Middle frontal gyrus (tissue), 1 donor: Measurements from ENCODE around the gene PDS5A.
"Not testable (repeated sequence)": the region's sequence is repeated elsewhere in the genome, so short reads cannot be mapped to it uniquely, and the experiment has no call there.

Experiments
- DNase-seq: peaks from one replicate; pipeline ENCODE4 v3.0.0-alpha.2; 2015; ENCODE audit warnings: low spot score; ENCODE audit errors: extremely low spot score

Gene PDS5A

DNA sequence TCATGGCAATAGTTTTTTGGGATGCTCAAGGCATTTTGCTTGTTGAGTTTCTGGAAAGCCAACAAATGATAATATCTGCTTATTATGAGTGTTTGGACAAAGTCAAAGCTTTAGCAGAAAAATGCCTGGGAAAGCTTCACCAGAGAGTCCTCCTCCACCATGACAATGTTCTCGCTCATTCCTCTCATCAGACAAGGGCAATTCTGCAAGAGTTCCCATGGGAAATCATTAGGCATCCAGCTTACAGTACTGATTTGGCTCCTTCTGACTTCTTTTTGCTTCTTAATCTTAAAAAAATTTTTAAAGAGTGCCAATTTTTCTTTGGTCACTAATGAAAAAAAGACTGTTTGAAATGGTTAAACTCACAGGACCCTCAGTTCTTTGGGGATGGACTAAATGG lies 143.4 kb downstream of the PDS5A start:
- DNase-seq: no peak

DNA sequence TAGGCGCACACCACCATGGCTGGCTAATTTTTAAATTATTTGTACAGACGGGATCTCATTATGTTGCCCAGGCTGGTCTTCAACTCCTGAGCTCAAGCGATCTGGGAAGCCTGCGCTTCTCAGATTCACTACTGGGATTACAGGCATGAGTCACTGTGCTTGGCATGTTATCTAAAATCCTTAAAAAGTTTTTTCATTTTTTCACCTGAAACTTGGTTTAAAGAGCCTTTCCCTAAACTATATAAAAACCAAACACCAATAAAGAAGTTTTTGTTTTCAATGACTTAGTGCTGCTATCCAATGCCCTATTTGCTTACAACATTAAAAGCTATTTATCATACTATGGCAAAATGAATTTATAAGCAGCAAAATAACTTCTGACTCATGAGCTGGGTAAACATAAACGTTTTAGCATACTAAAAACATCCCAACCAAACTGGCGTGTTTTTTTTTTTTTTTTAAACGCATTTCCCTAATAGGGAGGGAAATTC lies 151.9 kb downstream of the PDS5A start:
- no peak for DNase-seq

DNA sequence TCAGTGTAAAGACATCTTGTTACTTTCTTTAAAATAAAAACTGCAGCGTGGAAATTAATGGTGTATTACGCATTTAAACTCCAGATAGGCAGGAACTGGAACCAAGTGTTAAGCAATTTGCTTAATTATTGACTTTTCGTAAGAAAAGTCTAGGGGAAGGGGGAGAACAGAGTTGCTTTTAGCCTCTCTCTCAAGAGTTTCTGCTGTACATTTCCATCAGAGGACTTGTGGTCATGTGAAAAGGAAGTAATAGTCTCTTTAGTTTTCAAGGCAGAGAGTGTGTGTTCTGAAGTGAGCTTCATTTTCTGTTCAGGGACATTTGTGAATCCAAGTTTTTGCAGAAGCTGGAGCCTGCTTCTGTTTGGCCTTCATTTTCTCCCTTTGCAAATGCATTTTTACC lies 152.6 kb downstream of the PDS5A start:
- DNase-seq: no peak

DNA sequence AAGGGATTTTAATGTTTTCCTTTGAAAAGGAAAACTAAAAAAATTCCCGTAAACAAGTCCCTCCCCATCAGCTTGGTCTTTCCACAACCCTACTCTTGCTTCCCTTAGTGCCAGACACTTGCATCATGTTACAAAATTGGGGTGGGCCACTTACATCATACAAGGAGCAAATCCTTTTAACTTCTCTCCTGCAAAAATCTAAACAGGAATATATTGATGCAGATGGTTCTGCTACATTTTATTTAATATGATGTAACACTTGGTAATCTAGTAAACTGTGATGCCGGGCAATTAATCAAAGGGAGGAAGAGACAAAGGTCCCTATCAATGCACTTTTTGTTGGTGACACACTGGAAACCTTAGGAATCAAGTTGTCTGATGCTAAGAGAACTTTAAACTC lies 154.5 kb downstream of the PDS5A start:
- no peak for DNase-seq

DNA sequence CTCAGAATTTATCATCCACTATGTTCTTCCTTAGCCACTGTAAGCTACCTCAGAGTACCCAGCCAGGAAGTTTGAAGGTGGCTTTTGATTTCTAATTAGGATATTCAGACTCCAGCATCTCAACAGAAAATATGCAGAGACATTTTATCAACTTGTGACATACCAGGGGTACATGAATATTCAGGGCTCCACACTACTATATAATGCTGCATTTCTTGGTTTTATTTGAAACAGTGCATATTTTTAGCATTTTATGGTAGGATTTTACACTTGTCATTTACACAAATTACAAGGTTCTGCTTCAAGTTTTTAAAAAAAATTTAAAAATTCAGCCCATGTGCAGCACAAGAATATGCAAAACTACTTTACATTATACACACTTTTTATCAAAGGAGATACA lies 155.0 kb downstream of the PDS5A start:
- no peak for DNase-seq

DNA sequence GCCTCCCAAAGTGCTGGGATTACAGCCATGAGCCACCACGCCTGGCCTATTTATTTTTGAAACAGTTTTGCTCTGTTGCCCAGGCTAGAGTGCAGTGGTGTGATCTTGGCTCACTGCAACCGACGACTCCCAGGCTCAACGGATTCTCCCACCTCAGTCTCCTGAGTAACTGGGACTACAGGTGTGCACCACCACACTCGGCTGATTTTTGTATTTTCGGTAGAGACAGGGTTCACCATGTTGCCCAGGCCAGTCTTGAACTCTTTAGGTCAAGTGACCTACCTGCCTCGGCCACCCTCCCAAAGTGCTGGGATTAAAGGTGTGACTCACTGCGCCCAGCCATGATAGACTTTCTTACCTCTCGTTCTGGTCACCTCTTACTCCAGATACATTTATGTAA lies 155.8 kb downstream of the PDS5A start:
- DNase-seq: no peak

DNA sequence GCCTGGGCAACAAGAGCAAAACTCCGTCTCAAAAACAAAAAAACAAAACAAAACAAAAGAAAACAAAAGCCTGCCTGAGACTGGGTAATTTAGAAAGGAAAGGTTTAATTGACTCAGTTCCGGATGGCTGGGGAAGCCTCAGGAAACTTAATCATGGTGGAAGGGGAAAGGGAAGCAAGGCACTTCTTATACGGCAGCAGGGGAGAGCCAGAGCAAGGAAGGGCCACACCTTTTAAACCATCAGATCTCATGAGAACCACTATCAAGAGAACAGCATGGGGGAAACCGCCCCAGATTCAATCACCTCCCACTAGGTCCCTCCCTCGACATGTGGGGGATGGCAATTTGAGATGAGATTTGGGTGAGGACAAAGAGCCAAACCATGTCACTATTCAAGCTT lies 157.5 kb downstream of the PDS5A start:
- DNase-seq: no peak

DNA sequence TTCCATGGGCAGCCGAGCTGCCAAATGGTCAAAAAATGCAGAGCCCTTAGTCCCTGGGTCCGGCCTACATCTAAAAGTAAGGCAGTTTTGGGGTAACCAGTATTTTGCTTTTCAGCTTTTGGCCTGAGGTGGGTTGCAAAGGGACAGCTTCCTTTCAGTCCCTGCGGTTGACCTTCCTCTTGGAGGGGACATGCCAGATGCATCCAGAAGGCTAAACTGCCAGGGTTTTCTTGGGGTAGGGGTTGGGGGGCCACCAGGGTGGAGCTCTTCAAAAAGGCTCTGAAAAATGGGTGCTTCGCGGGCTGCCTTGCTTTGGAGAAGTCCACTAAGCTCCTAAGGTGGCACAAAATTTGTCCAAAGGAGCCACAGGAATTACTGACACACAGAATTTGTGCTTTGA lies 159.1 kb downstream of the PDS5A start:
- DNase-seq: no peak

DNA sequence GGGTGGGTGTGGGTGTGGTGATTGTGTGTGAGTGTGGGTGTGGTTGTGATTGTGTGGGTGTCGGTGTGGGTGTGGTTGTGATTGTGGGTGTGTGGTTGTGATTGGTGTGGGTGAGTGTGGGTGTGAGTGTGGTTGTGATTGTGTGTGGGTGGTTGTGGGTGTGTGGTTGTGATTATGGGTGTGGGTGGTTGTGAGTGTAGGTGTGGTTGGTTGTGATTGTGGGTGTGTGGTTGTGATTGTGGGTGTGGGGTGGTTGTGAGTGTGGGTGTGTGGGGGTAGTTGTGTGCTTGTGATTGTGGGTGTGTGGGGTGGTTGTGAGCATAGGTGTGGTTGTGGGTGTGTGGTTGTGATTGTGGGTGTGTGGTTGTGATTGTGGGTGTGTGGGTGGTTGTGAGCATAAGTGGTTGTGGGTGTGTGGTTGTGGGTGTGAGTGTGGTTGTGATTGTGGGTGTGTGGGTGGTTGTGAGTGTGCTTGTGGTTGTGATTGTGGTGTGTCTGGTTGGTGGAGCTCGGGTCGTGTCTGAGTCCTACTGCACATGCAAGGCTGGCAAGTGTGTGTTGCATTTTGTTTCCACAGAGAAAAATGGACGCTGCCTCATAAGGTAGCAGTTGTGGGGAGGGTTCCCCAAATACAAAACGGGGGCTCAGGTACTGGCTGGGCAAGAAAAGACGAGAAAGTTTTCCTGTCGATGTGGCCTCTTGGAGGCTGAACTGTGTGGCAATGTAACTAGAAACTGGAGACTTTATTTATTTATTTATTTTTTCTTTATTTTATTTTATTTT lies 163.1 kb downstream of the PDS5A start:
- no peak for DNase-seq

DNA sequence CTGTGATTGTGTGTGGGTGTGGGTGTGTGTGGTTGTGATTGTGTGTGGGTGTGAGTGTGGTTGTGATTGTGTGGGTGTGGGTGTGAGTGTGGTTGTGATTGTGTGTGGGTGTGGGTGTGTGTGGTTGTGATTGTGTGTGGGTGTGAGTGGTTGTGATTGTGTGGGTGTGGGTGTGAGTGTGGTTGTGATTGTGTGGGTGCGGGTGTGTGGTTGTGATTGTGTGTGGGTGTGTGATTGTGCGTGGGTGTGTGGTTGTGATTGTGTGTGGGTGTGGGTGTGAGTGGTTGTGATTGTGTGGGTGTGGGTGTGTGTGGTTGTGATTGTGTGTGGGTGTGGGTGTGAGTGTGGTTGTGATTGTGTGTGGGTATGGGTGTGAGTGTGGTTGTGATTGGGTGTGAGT lies 163.9 kb downstream of the PDS5A start:
- not testable (repeated sequence) for DNase-seq

DNA sequence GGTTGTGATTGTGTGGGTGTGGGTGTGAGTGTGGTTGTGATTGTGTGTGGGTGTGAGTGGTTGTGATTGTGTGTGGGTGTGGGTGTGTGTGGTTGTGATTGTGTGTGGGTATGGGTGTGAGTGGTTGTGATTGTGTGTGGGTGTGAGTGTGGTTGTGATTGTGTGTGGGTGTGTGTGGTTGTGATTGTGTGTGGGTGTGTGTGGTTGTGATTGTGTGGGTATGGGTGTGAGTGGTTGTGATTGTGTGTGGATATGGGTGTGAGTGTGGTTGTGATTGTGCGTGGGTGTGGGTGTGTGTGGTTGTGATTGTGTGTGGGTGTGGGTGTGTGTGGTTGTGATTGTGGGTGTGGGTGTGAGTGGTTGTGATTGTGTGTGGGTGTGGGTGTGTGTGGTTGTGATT lies 164.7 kb downstream of the PDS5A start:
- not testable (repeated sequence) for DNase-seq

DNA sequence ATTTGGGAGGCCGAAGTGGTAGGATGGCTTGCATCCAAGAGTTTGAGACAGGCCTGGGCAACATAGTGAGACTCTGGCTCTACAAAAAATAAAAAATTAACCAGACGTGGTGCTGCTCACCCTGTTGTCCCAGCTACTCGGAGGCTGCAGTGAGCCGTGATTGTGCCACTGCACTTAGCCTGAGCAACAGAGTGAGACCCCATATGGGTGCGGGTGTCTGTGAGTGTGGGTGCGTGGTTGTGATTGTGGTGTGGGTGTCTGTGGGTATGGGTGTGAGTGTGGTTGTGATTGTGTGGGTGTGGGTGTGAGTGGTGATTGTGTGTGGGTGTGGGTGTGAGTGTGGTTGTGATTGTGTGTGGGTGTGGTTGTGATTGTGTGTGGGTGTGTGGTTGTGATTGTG lies 165.2 kb downstream of the PDS5A start:
- no peak for DNase-seq

DNA sequence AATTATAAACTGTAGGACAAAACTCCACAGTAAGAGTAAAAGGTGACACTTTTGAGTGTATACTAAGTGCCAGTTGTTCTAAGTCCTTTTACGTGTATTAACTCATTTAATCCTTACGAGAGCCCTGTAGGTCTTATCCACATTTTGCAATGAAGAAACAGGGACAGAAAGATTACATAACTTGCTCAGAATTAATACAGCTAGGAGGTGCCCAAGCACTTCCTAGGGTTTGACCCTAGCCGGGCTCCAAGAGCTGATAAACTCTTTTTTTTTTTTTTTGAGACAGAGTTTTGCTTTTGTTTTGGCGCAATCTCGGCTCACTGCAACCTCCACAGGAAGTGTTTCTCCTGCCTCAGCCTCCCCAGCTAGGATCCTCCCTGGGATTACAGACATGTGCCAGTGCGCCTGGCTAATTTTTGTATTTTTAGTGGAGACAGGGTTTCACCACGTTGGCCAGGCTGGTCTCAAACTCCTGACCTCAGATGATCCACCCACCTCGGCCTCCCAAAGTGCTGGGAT lies 169.4 kb downstream of the PDS5A start:
- no peak for DNase-seq

DNA sequence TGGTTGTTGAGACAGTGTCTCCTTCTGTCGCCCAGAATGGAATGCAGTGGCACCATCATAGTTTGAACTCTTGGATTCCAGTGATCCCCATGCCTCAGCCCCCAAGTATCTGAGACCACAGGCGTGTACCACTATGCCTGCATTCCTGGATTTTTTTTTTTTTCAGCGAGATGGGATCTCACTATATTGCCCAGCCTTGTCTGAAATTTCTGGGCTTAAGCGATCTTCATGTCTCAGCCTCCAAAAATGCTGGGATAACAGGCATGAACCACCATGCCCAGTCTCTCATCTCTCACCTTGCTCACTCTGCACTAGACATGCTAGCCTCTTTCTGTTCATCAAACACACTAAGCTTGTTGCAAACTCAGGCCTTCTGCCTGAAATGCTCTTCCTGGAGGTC lies 175.7 kb downstream of the PDS5A start:
- DNase-seq: no peak

DNA sequence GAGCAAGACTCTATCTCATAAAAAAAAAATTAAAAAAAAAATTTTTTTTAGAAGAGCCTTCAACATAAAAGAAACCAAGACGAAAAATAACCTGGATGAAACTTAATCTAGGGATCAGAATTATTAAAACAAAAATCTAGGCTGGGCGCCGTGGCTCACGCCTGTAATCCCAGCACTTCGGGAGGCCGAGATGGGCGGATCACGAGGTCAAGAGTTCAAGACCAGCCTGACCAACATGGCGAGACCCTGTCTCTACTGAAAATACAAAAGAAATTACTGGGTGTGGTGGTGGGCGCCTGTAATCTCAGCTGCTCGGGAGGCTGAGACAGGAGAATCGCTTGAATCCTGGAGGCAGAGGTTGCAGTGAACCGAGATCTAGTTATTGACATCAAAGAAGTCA lies 184.7 kb downstream of the PDS5A start:
- DNase-seq: not testable (repeated sequence)

DNA sequence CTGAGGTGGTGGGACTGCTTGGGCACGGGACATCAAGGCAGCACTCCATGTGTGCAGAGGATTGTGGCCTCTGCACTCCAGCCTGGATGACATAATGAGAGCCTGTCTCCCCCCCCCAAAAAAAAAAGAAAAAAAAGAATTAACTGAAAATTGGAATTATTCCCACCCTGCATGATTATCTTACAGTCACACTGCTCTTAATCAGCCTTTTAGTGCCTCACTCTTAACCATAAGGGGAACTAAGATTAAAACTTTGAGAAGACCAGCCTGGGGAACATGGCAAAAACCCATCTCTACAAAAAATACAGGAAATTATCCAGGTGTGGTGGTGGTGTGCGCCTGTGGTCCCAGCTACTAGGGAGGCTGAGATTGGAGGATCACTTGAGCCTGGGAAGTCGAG lies 185.2 kb downstream of the PDS5A start:
- no peak for DNase-seq

DNA sequence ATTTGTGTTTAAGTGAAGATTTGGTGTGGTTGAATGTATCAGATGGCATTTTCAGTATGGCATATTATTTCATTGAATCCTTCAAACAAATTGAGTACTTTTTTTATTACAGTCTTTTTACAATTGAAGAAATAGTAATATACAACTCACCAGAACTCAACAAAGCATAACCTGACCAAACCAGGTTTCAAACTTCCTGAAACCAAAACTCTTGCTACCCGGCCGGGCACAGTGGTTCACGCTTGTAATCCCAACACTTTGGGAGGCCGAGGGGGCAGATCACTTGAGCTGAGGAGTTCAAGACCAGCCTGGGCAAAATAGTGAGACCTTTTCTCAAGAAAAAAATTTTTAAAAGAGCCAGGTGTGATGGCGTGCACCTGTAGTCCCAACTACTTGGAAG lies 185.6 kb downstream of the PDS5A start:
- no peak for DNase-seq

DNA sequence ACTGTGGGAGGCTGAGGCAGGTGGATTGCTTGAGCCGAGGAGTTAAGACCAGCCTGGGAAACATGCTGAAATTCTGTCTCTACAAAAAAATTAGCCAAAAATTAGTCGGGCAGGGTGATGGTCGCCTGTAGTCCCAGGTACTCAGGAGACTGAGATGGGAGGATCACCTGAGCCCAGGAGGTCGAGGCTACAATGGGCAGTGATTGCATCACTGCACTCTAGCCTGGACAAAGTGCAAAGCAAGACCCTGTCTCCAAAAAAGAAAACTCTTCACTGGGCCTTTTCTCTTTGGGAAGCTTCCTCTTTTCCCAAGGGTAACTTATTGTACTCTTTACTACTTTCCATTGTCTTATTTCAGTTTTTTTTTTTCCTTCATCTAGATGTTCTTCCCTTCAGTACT lies 190.9 kb downstream of the PDS5A start:
- DNase-seq: no peak

DNA sequence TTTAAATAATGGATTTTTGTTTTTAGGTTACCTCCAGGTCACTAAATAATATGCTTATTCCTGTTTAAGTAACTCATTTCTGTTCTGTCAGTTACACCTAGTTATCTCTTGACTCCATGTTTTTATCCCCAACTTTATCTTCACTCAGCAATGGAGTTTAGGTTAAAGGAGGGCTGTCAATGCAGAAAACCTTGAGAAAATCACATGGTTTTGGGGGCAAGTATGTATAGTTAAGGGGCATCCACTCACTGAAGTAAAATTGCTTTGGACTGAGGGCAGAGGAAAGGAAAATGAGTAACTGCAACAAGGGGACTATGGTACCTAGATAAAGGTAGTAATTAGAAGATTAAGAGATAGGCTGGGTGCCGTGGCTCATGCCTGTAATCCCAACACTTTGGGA lies 192.6 kb downstream of the PDS5A start:
- no peak for DNase-seq

DNA sequence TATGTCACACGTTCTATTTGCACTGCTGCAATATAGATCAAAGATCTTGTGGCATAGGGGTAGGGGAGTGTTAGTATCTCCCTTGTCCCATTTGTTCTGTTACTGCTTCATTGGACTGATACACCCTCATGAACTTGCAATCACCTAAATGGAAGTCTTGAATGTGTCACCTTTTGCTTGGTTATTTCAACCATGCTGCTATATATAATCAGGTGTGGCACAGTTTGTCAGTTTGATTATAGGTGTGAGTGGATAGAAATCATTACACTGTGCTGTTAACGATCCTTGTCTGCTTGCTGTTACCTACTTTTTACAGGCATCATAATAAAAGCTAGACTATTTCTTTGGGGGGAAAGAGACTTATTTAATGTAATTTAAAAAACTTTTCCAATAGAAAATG lies 195.7 kb downstream of the PDS5A start:
- not testable (repeated sequence) for DNase-seq
